Globus pallidus (tissue), 1 donor: ENCODE data around the gene GCLC.
A peak's percentile ranks its signal among the peaks of the same experiment; 100 is the strongest.
"Not testable (repeated sequence)": the region's sequence is repeated elsewhere in the genome, so short reads cannot be mapped to it uniquely, and the experiment has no call there.

Experiments used
- DNase-seq: peaks from one replicate; pipeline ENCODE4 v3.0.0-alpha.2; 2015; ENCODE audit warnings: low spot score

GCLC gene

DNA sequence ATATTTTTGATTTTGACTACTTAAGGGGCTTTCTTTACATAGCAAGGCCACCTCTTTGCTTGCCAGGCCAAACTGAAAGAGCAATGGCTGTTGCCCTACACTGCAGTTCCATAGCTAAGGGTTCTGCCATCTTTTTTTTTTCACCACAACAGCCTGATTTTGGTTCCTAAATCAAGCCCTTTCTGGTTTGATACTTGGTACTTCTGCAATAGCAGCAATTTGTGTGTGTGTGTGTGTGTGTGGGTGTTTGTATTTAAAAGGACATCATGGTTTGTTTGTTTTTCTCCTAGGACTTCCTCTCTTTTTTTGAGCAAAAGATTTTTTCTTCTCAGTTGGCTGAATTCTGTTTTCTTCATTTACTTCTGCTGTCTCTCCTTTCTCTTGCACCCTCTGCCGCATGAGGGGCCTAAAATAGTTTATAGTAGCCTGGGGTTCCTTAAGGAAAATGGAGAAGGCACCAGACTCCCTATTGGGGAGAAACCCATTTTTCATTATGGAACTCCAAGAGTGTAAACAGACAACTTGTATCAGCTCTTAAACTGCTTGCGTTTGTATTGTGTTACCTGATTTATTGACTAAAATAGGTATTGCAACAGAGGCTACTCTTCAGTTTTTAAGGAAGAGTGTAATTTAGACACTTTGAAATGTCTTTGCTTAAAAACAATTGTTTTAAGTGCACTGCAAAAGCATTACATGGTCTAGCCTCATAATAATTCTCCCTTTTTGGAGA is 12.2 kb upstream of the GCLC start:
- DNase-seq, result no peak

DNA sequence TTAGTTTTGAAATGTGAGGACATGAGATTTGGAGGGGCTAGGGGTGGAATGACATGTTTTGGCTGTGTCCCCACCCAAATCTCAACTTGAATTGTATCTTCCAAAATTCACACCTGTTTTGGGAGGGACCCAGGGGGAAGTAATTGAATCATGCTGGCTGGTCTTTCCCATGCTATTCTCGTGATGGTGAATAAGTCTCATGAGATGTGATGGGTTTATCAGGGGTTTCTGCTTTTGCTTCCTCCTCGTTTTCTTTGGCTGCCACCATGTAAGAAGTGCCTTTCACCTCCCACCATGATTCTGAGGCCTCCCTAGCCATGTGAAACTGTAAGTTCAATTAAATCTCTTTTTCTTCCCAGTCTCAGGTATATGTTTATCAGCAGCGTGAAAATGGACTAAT is 8.7 kb upstream of the GCLC start:
- not testable (repeated sequence) for DNase-seq

DNA sequence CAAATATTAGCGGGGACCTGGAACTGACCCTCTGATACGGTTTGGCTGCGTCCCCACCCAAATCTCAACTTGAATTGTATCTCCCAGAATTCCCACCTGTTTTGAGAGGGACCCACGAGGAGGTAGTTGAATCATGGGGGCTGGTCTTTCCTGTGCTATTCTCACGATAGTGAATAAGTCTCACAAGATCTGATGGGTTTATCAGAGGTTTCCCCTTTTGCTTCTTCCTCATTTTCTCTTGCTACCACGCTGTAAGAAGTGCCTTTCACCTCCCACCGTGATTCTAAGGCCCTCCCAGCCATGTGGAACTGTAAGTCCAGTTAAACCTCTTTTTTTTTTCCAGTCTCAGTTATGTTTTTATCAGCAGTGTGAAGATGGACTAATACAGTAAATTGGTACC is 6.8 kb upstream of the GCLC start:
- not testable (repeated sequence) for DNase-seq

DNA sequence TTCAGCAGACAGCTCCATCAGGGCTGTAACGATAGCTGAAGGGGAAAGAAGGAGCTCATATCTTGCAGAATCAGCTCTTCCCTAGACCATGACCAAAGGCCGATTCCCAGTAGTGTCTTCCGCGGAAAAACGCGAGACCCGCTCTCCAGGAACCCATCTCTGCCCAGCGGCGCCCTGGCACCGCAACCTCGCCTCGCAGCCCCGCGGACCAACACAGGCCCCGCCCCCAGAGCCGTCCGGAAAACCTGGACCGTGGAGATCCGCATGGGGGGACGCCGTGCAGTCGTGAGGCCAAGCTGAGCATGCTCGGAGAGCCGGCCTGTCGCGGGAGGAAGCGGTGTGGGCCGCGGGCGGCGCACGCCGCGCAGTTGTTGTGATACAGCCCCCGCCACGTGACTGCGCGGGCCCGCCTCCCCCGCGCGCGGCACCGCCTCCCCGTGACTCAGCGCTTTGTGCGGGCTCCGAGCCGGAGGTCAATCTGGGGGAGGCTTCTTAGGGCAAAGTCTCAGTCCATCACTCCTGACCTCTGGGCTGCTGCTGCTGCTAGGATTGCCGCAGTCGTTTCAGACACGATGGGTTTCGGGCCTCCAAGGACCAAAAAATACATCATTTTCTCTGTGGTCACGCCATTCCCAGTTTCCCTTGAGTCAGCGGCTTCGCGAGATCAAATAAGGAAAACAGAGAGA is 3.1 kb upstream of the GCLC start:
- DNase-seq, result peak; percentile 97

DNA sequence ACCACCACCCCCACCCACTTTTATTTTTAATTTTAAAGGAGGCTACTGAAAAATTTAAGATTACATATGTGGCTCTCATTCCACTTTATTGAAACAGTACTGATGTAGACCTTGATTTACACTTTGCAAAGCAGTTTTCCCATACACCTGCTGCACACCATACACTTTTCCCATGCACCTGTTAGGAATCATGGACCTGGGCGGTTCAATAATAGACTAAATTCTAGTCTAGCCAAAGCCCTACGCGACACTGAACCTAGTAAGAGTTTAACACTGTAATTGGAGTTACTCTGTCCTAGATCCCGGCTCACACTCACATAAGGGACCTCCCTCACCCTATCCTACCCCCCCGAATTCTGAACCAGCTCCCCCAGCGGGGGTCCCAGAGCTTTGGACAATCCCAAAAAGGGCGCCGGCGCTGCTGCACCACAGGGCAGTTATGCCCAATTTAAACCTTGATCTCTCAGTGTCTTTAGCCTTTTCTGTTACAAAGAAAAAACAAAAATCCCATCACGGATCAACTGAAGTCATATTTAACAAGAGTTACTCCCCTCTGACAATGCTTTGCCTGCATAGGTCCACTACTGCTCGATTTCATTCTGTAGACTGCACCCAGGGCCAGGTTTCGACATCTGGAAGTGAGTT is 2.4 kb upstream of the GCLC start:
- no peak for DNase-seq

DNA sequence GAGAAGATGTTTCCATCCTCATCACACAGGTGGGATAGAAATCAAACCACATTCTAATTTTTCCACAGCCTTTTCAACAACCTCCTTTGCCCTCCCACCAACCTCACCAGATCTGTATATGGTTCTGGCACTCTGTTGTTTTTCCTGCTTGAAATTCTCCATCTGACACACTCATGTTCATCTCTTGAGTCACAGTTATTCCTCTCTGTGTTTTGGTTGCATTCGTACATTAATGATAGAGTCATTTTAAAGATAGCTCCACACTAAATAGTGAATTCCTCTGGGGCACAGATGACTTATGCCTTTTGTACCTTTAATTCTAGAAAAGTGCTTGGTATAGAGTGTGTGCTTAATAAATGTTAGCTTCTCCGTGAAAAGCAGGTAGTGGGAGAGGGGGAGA is 1.4 kb upstream of the GCLC start:
- no peak for DNase-seq

DNA sequence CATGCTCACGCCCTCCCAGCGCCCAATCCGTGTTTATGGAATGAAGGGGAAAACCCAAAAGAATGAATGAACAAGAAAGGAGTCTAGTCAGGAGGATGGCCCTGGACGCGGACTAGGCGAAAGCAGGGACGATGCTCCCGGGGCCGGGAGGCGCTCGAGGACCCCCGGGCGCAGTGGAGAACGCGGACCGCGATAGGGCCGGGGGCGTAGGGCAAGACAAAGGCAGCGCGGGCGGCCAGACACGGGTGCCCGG is 758 bp downstream of the GCLC start:
- no peak for DNase-seq

DNA sequence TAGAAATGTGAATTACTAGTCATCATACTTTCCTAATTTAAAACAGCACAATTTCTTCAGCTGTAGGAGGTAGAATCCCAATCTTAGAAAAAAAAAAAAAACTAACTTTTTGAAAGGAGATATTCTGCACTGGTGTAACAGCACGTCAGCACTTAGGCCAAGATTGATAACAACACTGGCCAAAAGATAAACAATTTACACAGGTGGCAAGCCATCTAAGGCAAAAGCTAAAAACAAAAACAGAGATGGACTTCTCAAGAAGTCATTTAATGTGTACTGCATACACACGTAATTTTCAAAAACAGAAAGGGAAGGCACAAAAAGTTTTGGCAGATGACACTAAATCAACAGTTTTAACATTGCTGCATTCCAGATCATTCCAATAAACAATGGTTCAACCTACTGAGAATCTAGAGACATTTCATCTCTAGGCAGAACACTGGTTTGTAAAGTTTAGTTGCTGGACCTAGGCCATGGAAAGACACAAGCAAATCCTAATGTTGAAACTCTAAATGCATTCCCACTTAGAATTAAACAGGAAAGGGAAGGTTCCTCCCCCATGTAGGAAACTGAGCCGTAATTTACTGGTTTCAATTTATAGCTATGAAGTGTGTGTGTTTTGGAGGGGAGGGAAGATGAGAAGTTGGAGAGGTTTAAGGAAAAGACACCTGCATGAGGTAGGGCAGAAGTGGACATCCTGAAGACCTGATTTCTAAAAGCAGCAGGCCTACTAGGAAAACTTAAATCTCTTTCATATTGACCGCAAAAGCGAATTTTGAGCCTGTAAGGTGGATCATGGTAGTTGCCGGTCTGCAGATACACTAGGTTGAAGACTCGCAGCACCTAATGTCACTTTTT is 1.3 kb downstream of the GCLC start:
- no peak for DNase-seq

DNA sequence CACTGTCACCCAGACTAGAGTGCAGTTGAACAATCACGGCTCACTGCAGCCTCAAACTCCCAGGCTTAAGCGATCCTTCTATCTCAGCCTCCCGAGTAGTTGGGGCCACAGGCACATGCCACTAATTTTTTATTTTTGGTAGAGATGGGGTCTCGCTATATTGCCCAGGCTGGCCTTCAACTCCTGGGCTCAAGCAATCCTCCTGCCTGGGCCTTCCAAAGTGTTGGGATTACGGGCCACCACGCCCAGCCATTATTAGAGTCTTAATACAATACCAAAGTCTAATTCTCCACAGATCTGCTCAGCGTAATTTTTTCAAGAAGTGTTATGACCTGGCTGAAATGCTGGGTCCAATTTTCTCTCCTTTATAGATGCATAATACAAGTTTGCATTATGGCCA is 3.0 kb downstream of the GCLC start:
- no peak for DNase-seq

DNA sequence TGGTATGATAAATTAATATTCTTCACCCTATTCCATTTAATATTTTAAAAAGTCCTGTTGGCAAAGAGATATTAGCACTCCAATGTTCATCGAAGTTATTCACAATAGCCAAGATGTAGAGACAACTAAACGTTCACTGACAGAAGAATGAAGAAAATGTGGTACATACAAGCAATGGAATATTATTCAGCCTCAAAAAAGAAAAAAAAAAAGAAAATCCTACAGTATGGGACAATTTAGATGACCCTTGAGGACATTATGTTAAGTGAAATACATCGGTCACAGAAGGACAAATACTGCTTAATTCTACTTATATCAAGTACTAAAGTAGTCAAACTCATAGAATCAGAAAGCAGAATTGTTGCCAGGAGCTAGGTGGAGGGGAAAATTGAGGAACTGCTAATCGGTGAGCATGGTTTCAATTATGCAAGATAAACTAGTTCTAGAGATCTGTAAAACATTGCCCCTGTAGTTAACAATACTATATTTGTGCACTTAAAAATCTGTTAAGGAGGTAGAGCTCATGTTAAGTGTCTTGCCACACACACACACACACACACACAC is 4.7 kb downstream of the GCLC start:
- DNase-seq, result no peak

DNA sequence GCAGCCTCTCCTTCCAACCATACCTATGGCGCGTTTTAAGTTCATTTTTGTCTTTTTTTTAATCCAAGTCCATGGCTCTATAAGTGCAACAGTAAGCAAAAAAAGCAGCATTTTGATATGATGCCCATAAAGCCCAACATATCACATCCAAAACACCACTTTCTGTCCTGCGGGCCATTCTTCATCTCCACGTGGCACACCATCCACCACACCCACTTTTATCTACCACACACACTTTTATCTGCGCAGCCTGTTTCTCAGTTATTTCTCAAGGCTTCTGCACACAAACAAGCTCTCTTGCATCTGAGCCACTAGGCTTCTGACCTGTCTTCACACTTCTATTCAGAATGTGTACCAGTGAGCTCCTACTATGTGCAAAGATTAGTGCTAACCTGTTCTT is 5.3 kb downstream of the GCLC start:
- no peak for DNase-seq

DNA sequence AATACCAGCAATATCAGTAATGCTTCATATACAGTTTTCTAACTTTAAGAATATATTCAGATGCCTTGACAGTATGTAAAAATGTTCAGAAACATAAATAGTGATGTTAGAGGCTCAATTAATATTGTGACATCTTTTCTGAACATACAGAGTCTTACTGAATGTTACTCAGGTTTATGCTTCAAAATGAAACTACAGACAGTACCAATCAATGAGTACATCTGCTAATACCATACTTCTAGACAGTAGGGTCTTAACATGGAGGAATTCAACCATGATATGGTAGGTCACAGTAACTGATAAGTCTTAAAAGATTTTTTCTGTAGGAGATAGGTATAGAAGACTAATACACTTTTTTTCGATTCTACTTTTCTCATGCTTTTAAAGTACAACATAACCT is 8.3 kb downstream of the GCLC start:
- no peak for DNase-seq

DNA sequence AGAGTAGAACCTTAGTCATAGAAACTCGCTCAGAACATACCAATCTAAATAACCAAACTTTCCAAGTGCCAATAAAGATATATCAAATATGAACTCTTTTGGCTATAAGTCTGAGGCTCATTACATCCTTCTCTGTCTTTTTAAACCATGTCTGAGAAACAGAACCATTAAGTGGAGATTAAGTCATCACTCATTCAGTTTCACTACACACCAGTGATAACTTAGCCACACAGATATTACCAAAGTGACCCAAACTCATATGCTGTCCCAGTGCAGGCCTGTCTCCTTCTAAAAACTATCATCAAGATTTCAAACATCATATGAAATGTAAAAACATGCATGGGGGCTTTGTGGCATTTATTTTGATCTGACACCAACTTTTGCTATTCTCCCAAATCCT is 12.0 kb downstream of the GCLC start:
- no peak for DNase-seq

DNA sequence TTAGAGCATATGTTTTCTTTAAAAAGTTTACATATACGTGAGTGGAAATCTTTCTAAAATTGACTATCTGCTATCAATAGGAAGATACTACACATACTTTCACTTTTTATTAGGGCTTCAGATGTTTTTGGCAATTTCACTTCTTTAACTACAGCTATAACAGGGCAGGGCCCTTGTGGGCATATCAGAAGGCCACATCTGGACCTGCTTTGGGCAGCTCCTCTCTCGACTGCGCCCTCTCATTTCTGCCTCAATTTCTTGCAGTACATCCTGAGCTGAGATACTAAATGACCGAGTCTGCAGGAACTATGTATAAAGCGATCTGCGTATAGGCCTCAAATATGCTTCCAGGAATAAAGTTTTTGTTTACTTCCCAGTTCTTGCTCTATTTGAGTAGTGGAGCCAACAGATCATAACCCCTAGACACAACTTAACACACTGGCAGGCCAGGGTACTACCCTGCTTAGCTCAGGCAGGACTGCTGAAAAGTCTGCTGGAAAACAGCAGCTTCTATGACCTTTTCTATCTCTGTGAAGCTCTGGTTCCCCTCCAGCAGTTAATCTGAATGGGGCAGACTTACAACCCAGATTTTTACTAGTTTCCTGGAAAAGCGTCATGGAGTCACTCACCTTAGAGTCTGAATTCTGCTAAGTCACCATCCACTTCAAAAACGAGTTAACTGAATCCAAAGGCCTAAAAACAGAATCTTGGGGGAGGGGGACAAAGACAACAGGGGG is 12.7 kb downstream of the GCLC start:
- DNase-seq, result no peak

DNA sequence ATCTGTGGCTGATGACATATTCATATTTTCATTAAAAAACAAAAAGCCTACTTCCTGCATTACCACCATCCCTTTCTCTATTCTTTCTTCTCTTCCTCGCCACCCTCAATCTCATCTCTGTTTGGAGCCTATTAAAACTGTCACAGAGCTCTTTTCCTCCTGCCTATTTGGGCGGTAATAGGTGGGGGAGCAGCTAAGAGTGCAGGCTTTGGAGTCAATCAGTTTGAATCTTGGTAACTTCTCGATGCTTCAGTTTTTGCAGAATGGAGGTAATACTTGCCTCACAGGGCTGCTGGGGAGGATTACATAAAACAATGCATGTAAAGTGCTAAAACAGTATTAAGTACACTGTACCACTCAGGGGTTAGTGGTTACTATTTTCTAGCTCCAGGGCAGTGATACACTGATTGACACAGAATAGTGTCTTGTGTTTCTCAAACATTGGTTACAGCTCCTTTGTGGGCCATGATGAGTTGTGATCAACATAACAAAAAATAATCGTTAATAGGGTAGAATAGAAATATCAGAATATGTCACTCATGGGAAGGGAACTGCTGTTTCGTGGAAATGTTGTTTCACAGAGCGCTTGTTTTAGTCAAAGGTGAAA is 14.0 kb downstream of the GCLC start:
- DNase-seq, result no peak

DNA sequence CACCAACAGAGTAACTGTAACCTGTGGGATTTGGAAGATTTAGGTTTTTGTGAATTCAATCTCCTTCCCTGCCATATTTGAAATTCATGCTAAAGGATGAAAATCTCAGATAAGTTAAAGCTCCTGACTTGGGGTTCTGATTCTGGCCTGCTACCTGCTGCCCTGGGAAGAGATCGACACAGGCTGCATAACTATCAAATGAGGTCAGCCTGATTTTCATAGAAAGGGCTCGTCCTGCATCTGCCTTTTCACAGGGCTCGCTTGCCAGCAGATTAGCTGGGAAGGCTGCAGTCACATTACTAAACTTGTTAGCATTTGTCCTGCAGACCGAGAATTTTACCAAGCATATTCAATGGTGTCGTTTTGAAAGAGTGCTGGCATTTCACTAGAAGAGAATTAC is 14.6 kb downstream of the GCLC start:
- no peak for DNase-seq

DNA sequence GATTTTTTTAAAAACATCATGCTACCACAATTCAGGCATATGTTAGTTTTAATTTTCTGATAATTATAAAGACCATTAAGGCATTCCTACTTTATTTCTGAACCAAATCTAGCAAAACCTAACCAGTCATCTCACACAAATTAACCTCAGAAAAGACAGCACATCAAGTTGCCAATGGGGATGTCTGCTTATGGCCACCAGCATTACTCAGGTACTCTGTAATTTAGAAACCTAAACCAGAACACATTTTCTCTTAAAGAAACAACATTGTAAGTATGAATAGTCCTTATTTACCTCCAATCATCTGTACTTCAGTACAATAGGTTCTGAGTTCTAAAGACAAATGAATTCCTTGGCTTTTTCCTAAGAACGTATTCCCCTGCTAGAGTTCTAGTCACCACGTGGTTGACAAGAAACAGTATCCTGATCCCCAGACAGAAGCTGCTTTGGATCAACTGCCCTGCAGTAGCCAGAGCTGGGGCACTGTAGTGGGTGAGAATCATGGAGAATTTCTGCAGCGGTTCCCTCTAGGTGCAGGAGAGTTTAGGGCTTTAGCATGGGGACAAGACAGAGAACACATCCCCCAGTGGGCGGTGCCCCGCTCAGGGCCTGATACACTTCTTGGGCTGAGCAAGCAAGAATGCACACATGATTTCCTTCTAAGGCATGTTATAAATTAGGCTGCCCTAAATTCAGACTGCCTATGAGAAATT is 15.4 kb downstream of the GCLC start:
- DNase-seq, result no peak

DNA sequence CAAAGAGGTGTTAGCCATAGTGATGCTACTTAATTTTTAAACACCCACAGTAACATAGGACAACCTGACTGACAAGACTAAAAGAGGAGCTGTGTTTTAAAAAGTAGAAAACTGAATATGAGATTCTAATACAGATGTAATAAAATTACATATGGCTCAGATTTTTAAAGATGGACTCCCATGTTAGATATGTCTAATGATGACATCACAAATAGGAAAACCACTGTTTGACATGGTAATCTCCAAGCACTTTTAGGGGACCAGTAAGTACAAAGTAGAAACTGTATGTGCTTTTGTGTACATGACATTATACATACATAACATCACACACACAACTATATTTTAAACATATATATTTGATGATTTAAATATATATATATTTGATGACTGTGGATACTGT is 16.8 kb downstream of the GCLC start:
- no peak for DNase-seq

DNA sequence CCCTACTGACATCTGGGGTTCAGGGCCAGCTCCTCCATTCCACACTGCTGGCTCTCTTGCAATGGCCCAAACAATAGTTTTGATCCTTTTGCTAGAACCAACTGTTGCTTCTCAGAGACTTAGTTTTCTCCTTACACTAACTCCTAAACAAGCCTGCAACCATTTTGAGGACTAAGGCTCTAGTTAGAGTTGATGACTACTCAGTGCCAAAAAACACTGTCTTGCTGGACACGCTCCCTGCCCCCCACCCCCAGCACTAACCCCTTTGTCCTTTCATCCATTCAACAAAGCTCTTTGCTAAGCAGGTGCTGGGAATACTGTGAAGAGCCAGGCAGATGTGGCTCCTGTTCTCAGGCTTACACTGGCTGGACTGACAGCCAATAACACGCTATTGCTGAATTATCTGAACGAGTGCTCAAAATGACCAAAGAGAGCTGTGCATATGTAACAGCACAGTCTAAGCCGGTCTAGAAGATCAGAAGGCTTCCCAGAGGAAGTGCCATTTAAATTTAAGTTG is 17.6 kb downstream of the GCLC start:
- DNase-seq, result no peak

DNA sequence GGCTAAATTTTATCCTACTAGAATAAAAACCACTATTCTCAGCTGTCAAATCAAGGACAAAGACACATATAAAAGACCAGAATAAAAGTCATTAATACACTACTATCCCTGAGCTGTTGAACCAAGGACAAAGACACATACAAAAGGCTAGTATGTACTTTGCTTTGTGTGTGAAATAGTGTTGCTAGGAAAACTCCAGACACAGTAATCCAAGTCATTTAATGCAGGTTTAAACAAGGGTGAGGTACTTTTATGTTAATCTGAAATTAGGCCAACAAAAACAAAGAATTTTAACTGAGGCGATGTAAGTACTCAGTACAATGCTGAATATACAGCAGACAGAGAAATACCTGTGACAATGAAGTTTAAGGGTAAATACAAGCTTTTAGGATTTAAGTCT is 18.9 kb downstream of the GCLC start:
- DNase-seq, result no peak

DNA sequence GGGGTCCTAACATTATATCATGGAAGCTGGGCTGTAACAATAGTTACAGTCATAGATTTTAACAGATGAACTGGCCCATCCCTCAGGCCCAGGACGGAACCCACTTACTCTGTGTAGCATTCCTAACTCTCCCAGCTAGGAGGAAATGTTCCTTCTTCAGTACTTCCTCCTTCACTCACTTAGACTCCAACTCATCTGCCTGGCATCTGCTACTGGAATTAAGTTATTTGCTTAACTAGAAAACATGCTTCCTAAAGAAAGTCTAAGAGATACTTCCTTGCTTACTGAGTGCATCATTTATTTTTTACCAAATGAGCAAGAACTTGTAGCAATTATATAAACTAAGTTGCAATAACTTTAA is 20.5 kb downstream of the GCLC start:
- no peak for DNase-seq
